Measurements from ENCODE around the gene PTPRK.

DNA sequence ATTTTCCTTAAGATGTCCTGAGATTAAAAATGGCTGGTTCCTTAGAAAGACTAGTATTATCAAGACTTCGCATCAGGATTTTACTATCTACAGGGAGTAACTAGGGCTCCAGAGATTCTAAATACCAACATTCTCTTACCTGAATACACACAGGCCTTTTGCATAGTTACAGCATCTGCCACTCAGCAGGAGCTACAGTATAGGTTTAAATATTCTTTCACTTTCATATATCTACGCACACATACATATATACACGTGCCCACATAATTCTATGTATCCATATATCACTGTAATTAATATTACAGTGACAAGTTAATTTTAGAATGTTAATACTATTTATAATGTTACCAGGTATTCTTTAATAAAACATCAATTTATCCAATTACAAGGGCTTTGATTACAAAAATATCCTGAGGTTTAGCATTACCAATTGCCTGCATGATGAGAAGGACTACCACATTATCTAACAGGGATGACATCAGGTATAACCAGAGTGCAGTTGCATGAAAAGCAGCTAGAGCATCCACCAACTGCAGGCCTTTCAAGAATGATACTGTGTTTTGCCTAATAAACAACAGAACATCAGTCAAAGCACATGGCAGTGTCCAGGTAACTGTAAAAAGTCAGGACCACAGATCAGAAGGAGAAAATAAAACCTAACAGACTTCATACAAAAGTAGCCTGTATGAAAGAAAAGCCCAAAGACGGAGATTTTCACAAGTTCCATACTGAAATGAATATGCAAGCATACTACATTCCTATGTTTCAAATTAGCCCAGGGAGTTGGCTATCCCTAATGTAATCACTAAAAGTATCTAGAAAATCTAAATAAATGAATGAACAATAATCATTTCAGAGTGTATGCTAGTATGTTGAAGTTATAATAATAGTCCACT lies 268.7 kb downstream of the PTPRK start:
- TF ChIP-seq POLR2A (IDR thresholded peaks at IDR 0.05; ENCODE audit: low read depth, low read length) (no peak), POU2F2 (IDR thresholded peaks at IDR 0.05; ENCODE audit: low read depth, low read length) (no peak), TAF1 (IDR thresholded peaks at IDR 0.05; ENCODE audit: low read depth, low read length) (no peak), POLR2AphosphoS5 (IDR thresholded peaks at IDR 0.05; ENCODE audit: low read depth, low read length) (no peak)

Data from GM12891 (cell line).